GM23338 (cell line): ENCODE measurements around the gene RAD51C. TPM values are rescaled to one million over a fixed set of nuclear protein-coding genes. Genes with fewer than 3 reads are reported as not detected.

Experiments used
- ATAC-seq: fragments of 200-7000 bp; cut with Tn5 transposase; 3 replicates; pipeline ENCODE4 v1.9.1; 2020
- DNase-seq: peaks from one replicate; pipeline ENCODE4 v3.0.0-alpha.2; 2015; ENCODE audit warnings: low spot score
- H2AFZ ChIP-seq: fragments of 200-600 bp; sonication (generic); 2 replicates; pipeline ENCODE4 v1.8.0; 2016; ENCODE audit warnings: antibody characterized with exemption, mild to moderate bottlenecking, moderate library complexity
- H3F3A ChIP-seq: fragments of 200-600 bp; sonication (generic); replicated peaks from 2 replicates; pipeline ENCODE4 v1.8.0; 2017; ENCODE audit warnings: antibody characterized with exemption, mixed run types, low read depth
- H3K27ac ChIP-seq: fragments of 200-600 bp; sonication (generic); 2 replicates; pipeline ENCODE4 v1.6.1; 2016; ENCODE audit warnings: low read depth
- H3K27me3 ChIP-seq: fragments of 200-600 bp; sonication (generic); 2 replicates; pipeline ENCODE4 v1.8.0; 2016; ENCODE audit warnings: mild to moderate bottlenecking, mixed run types, moderate library complexity; ENCODE audit not compliant: insufficient read depth
- H3K36me3 ChIP-seq: fragments of 200-600 bp; sonication (generic); 2 replicates; pipeline ENCODE4 v1.8.0; 2016; ENCODE audit warnings: mild to moderate bottlenecking; ENCODE audit not compliant: insufficient read depth
- H3K4me1 ChIP-seq: fragments of 200-600 bp; sonication (generic); 2 replicates; pipeline ENCODE4 v1.8.0; 2016; ENCODE audit warnings: mild to moderate bottlenecking, moderate library complexity; ENCODE audit not compliant: insufficient read depth
- H3K4me2 ChIP-seq: fragments of 200-600 bp; sonication (generic); 2 replicates; pipeline ENCODE4 v1.7.1; 2017; ENCODE audit warnings: mixed run types
- H3K4me3 ChIP-seq: fragments of 200-600 bp; sonication (generic); 2 replicates; pipeline ENCODE4 v1.6.1; 2016; ENCODE audit warnings: mixed run types
- H3K79me2 ChIP-seq: fragments of 200-600 bp; sonication (generic); replicated peaks from 2 replicates; pipeline ENCODE4 v1.8.0; 2017; ENCODE audit warnings: mild to moderate bottlenecking; ENCODE audit not compliant: insufficient read depth
- H3K9me2 ChIP-seq: fragments of 200-600 bp; sonication (generic); 2 replicates; pipeline ENCODE4 v1.8.0; 2017; ENCODE audit not compliant: insufficient read depth
- H4K20me1 ChIP-seq: fragments of 200-600 bp; sonication (generic); replicated peaks from 2 replicates; pipeline ENCODE4 v1.8.0; 2017; ENCODE audit warnings: mild to moderate bottlenecking; ENCODE audit not compliant: insufficient read depth
- H3K27ac Mint-ChIP-seq: 2 replicates; pipeline ENCODE4 v1.8.0; 2020; ENCODE audit warnings: inconsistent platforms, mild to moderate bottlenecking, moderate library complexity, mixed read lengths
- H3K27me3 Mint-ChIP-seq: 3 replicates; pipeline ENCODE4 v1.8.0; 2022; ENCODE audit warnings: low read depth, mild to moderate bottlenecking, moderate library complexity, mixed read lengths, inconsistent platforms; ENCODE audit not compliant: insufficient read depth, poor library complexity
- H3K36me3 Mint-ChIP-seq: 3 replicates; pipeline ENCODE4 v1.8.0; 2021; ENCODE audit warnings: low read depth, mild to moderate bottlenecking, inconsistent platforms, moderate library complexity, mixed read lengths
- H3K4me1 Mint-ChIP-seq: 3 replicates; pipeline ENCODE4 v1.8.0; 2020; ENCODE audit warnings: mild to moderate bottlenecking, inconsistent platforms, mixed read lengths
- H3K4me3 Mint-ChIP-seq: 3 replicates; pipeline ENCODE4 v1.8.0; 2021; ENCODE audit warnings: moderate library complexity, mild to moderate bottlenecking, inconsistent platforms, mixed read lengths
- H3K9me3 Mint-ChIP-seq: 3 replicates; pipeline ENCODE4 v1.8.0; 2020; ENCODE audit warnings: moderate library complexity, mild to moderate bottlenecking, inconsistent platforms, mixed read lengths
- CREB1 ChIP-seq: fragments of 250-450 bp; sonication (Bioruptor Pico); IDR thresholded peaks from 2 replicates; pipeline ENCODE4 v1.5.0; 2020; ENCODE audit warnings: low read depth, mild to moderate bottlenecking, moderate library complexity
- EZH2 ChIP-seq: fragments of 200-600 bp; sonication (generic); IDR thresholded peaks from one replicate; pipeline ENCODE4 v1.8.0; 2017; ENCODE audit warnings: antibody characterized with exemption, mild to moderate bottlenecking, low read depth; ENCODE audit not compliant: unreplicated experiment
- EZH2phosphoT487 ChIP-seq: fragments of 200-600 bp; sonication (generic); IDR thresholded peaks from one replicate; pipeline ENCODE4 v1.8.1; 2018; ENCODE audit warnings: antibody characterized with exemption; ENCODE audit not compliant: unreplicated experiment
- JUNB ChIP-seq: IDR thresholded peaks from one replicate; pipeline ENCODE4 v1.6.1; 2016; ENCODE audit warnings: antibody characterized with exemption; ENCODE audit not compliant: unreplicated experiment
- NANOG ChIP-seq: IDR thresholded peaks from 2 replicates; pipeline ENCODE4 v1.6.1; 2016; ENCODE audit warnings: antibody characterized with exemption, borderline replicate concordance
- POLR2AphosphoS5 ChIP-seq: IDR thresholded peaks from 2 replicates; pipeline ENCODE4 v1.6.1; 2016; ENCODE audit warnings: antibody characterized with exemption, low read depth
- ZNF114 ChIP-seq: fragments of 250-450 bp; sonication (Bioruptor Pico); IDR thresholded peaks from 2 replicates; pipeline ENCODE4 v1.5.0; 2020; ENCODE audit warnings: mild to moderate bottlenecking, moderate library complexity
- polyA plus RNA-seq: library from polyadenylated mRNA; unstranded; fragments of >200 nt; fragmentation: Nextera tagmentation; extraction: Ambion mirVana; gene quantifications from 2 replicates; pipeline ENCODE4 v1.2.1, GENCODE V29; 2016
- total RNA-seq: library from RNA; depleted of rRNA; stranded (reverse); fragments of >200 nt; shearing (Covaris generic); gene quantifications from 2 replicates; pipeline ENCODE4 v1.2.3, GENCODE V29; 2014
- TF ChIP-seq, protein P1 (sequence below): IDR thresholded peaks from one replicate; pipeline ENCODE4 v1.6.1; 2018; ENCODE audit warnings: antibody characterized with exemption; ENCODE audit not compliant: unreplicated experiment
- TF ChIP-seq, protein P2 (sequence below), 2 experiments: fragments of 200-600 bp in 1 of 2; sonication (generic) in 1 of 2; conservative IDR thresholded peaks; 2 replicates each; pipeline versions ENCODE4 v1.5.1 to v1.6.1; 2016 to 2017; ENCODE audit warnings: antibody characterized with exemption in 2 of 2, low read depth in 2 of 2, mild to moderate bottlenecking in 2 of 2, moderate library complexity in 1 of 2
- TF ChIP-seq, protein P3 (sequence below): fragments of 250-450 bp; sonication (Bioruptor Pico); IDR thresholded peaks from 2 replicates; pipeline ENCODE4 v1.5.0; 2020; ENCODE audit warnings: mild to moderate bottlenecking, moderate library complexity
- TF ChIP-seq, protein P4 (sequence below): IDR thresholded peaks from 2 replicates; pipeline ENCODE4 v1.6.1; 2016; ENCODE audit warnings: antibody characterized with exemption

RAD51C gene
- total and polyA plus RNA-seq, 2 experiments from 2014 or later: 9.3 to 33.6 TPM

DNA sequence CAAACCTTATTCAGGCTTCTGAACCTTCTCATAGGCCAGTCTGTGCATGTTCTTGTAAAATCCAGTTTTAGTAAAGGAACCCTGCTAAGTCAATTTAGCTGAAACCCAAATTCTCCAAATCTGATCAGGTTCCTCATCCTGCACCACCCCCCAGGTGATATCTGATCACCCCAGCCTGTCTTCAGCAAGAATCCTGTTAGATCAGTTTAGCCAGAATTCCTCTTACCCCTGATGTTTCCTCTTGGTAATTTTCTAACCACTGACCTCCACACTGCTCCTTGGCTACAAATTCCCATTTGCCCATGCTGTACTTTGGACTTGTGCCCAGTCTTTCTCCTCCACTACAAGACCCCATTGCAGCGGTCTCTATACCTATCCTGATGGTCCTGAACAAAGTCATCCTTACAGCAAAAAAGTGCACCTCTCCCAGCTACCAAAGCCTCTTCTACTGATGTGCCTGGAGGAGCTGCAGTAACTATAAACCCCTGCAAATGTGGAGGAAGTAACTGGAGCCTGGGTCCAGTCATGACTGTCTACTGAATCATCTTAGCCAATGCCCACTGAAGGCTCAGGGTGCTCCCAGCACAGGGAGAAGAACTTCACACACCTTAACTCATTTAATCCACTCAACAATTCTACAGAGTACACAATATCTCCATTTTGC lies 24.3 kb upstream of the RAD51C start:
- peaks cover 10% of the 10 kb centered on the region; the same call in 1 of the 2 replicates for H3K4me1 ChIP-seq
- no peaks in the 10 kb centered on the region for H3K36me3 Mint-ChIP-seq
- TF ChIP-seq, protein P1, sequence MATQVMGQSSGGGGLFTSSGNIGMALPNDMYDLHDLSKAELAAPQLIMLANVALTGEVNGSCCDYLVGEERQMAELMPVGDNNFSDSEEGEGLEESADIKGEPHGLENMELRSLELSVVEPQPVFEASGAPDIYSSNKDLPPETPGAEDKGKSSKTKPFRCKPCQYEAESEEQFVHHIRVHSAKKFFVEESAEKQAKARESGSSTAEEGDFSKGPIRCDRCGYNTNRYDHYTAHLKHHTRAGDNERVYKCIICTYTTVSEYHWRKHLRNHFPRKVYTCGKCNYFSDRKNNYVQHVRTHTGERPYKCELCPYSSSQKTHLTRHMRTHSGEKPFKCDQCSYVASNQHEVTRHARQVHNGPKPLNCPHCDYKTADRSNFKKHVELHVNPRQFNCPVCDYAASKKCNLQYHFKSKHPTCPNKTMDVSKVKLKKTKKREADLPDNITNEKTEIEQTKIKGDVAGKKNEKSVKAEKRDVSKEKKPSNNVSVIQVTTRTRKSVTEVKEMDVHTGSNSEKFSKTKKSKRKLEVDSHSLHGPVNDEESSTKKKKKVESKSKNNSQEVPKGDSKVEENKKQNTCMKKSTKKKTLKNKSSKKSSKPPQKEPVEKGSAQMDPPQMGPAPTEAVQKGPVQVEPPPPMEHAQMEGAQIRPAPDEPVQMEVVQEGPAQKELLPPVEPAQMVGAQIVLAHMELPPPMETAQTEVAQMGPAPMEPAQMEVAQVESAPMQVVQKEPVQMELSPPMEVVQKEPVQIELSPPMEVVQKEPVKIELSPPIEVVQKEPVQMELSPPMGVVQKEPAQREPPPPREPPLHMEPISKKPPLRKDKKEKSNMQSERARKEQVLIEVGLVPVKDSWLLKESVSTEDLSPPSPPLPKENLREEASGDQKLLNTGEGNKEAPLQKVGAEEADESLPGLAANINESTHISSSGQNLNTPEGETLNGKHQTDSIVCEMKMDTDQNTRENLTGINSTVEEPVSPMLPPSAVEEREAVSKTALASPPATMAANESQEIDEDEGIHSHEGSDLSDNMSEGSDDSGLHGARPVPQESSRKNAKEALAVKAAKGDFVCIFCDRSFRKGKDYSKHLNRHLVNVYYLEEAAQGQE: no peak
- TF ChIP-seq, protein P2, sequence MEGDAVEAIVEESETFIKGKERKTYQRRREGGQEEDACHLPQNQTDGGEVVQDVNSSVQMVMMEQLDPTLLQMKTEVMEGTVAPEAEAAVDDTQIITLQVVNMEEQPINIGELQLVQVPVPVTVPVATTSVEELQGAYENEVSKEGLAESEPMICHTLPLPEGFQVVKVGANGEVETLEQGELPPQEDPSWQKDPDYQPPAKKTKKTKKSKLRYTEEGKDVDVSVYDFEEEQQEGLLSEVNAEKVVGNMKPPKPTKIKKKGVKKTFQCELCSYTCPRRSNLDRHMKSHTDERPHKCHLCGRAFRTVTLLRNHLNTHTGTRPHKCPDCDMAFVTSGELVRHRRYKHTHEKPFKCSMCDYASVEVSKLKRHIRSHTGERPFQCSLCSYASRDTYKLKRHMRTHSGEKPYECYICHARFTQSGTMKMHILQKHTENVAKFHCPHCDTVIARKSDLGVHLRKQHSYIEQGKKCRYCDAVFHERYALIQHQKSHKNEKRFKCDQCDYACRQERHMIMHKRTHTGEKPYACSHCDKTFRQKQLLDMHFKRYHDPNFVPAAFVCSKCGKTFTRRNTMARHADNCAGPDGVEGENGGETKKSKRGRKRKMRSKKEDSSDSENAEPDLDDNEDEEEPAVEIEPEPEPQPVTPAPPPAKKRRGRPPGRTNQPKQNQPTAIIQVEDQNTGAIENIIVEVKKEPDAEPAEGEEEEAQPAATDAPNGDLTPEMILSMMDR (conservative IDR thresholded peaks at IDR 0.05; ENCODE audit: low read depth in 2 of 2): no peak
- TF ChIP-seq POLR2AphosphoS5 (no peak), NANOG (no peak), EZH2 (no peak), JUNB (no peak), ZNF114 (no peak), CREB1 (CRISPR knock-in tag) (no peak), EZH2phosphoT487 (no peak)
- TF ChIP-seq, protein P3, sequence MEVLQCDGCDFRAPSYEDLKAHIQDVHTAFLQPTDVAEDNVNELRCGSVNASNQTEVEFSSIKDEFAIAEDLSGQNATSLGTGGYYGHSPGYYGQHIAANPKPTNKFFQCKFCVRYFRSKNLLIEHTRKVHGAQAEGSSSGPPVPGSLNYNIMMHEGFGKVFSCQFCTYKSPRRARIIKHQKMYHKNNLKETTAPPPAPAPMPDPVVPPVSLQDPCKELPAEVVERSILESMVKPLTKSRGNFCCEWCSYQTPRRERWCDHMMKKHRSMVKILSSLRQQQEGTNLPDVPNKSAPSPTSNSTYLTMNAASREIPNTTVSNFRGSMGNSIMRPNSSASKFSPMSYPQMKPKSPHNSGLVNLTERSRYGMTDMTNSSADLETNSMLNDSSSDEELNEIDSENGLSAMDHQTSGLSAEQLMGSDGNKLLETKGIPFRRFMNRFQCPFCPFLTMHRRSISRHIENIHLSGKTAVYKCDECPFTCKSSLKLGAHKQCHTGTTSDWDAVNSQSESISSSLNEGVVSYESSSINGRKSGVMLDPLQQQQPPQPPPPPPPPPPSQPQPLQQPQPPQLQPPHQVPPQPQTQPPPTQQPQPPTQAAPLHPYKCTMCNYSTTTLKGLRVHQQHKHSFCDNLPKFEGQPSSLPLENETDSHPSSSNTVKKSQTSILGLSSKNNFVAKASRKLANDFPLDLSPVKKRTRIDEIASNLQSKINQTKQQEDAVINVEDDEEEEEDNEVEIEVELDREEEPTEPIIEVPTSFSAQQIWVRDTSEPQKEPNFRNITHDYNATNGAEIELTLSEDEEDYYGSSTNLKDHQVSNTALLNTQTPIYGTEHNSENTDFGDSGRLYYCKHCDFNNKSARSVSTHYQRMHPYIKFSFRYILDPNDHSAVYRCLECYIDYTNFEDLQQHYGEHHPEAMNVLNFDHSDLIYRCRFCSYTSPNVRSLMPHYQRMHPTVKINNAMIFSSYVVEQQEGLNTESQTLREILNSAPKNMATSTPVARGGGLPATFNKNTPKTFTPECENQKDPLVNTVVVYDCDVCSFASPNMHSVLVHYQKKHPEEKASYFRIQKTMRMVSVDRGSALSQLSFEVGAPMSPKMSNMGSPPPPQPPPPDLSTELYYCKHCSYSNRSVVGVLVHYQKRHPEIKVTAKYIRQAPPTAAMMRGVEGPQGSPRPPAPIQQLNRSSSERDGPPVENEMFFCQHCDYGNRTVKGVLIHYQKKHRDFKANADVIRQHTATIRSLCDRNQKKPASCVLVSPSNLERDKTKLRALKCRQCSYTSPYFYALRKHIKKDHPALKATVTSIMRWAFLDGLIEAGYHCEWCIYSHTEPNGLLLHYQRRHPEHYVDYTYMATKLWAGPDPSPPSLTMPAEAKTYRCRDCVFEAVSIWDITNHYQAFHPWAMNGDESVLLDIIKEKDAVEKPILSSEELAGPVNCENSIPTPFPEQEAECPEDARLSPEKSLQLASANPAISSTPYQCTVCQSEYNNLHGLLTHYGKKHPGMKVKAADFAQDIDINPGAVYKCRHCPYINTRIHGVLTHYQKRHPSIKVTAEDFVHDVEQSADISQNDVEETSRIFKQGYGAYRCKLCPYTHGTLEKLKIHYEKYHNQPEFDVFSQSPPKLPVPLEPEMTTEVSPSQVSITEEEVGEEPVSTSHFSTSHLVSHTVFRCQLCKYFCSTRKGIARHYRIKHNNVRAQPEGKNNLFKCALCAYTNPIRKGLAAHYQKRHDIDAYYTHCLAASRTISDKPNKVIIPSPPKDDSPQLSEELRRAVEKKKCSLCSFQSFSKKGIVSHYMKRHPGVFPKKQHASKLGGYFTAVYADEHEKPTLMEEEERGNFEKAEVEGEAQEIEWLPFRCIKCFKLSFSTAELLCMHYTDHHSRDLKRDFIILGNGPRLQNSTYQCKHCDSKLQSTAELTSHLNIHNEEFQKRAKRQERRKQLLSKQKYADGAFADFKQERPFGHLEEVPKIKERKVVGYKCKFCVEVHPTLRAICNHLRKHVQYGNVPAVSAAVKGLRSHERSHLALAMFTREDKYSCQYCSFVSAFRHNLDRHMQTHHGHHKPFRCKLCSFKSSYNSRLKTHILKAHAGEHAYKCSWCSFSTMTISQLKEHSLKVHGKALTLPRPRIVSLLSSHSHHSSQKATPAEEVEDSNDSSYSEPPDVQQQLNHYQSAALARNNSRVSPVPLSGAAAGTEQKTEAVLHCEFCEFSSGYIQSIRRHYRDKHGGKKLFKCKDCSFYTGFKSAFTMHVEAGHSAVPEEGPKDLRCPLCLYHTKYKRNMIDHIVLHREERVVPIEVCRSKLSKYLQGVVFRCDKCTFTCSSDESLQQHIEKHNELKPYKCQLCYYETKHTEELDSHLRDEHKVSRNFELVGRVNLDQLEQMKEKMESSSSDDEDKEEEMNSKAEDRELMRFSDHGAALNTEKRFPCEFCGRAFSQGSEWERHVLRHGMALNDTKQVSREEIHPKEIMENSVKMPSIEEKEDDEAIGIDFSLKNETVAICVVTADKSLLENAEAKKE (CRISPR knock-in tag): no peak
- TF ChIP-seq, protein P4, sequence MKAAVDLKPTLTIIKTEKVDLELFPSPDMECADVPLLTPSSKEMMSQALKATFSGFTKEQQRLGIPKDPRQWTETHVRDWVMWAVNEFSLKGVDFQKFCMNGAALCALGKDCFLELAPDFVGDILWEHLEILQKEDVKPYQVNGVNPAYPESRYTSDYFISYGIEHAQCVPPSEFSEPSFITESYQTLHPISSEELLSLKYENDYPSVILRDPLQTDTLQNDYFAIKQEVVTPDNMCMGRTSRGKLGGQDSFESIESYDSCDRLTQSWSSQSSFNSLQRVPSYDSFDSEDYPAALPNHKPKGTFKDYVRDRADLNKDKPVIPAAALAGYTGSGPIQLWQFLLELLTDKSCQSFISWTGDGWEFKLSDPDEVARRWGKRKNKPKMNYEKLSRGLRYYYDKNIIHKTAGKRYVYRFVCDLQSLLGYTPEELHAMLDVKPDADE: no peak
- H3K27me3 Mint-ChIP-seq: no peaks in the 10 kb centered on the region
- no peaks in the 10 kb centered on the region for H3K36me3 ChIP-seq
- no peaks in the 10 kb centered on the region for H3K27me3 ChIP-seq
- H3K9me2 ChIP-seq: no peaks in the 10 kb centered on the region
- H3K27ac Mint-ChIP-seq: 0 out of 2 replicates have a peak overlapping the region, but pooled peaks have one; percentile 1
- peak overlapping the region; percentile 88 for H2AFZ ChIP-seq
- peaks cover 13% of the 10 kb centered on the region for H3K4me1 Mint-ChIP-seq
- no peaks in the 10 kb centered on the region for H3K79me2 ChIP-seq
- H3K4me2 ChIP-seq: no peak overlapping the region
- DNase-seq (no peak), ATAC-seq (no peak)
- no peaks in the 10 kb centered on the region for H3K9me3 Mint-ChIP-seq
- H3F3A ChIP-seq: no peaks in the 10 kb centered on the region
- no peak overlapping the region for H3K27ac ChIP-seq
- H3K4me3 Mint-ChIP-seq: no peak overlapping the region
- no peaks in the 10 kb centered on the region for H4K20me1 ChIP-seq
- no peak overlapping the region for H3K4me3 ChIP-seq
